CD4-positive, alpha-beta T cell treated with Interleukin-17A for 1 hour (primary cell): ENCODE data around the gene FAU.
"Not testable (repeated sequence)": the region's sequence is repeated elsewhere in the genome, so short reads cannot be mapped to it uniquely, and the experiment has no call there.

ENCODE experiments used
- DNase-seq: peaks from one replicate; pipeline ENCODE4 v3.0.0-alpha.2; 2020

The FAU gene

GRCh38 chr11:65121865-65122696 is at the start of gene FAU, which contains the start of gene MRPL49:
FAU (minus strand) TSS chr11:65122134; CDS start chr11:65121813, 321 bp downstream.
MRPL49 (plus strand) TSS chr11:65122321; CDS start chr11:65122347, 26 bp downstream.
- peak; percentile 98 for DNase-seq

GRCh38 chr11:65170058-65170534 is 48.2 kb upstream of the FAU start, which contains the start of gene SPDYC:
SPDYC (plus strand) TSS chr11:65170233; CDS start chr11:65171358, 1,125 bp downstream.
- DNase-seq: no peak

- DNase-seq: peak; percentile 4
These were observed 47.3 kb upstream of the FAU start for GRCh38 chr11:65169164-65169641.

DNA sequence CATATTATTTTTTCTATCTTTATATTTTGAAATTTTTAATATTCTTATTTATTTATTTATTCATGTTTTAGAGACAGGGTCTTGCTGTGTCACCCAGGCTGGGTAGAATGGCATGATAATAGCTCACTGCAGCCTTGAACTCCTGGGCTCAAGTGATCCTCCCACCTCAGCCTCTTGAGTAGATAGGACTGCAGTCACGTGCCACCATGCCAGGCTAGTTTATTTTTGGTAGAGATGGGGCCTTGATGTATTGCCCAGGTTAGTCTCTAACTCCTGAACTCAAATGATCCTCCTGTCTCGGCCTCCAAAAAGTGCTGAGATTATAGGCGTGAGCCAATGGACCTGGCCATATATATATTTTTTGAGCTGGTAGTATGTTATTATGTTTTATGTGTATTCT is 45.7 kb upstream of the FAU start:
- DNase-seq: no peak

GRCh38 chr11:65166893-65167292 is 45.0 kb upstream of the FAU start:
- no peak for DNase-seq

GRCh38 chr11:65165410-65166317 is 43.7 kb upstream of the FAU start:
- no peak for DNase-seq

GRCh38 chr11:65163684-65164083 is 41.8 kb upstream of the FAU start:
- DNase-seq: no peak

DNA sequence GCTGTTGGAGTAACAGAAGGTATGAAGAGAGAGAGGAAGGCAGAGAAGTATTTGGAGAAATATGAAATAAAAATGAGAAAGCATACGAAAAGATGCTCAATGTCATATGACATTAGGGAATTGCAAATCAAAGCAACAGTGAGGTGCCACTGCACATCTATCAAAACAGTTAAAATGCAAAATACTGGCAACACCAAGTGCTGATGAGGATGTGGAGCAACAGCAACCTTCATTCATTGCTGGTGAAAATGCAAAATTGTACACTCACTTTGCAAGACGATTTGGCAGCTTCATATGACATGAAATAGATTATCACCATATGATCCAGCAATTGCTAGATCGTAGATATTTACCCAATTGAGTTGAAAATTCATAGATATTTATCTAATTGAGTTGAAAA is 38.7 kb upstream of the FAU start:
- DNase-seq: no peak

DNA sequence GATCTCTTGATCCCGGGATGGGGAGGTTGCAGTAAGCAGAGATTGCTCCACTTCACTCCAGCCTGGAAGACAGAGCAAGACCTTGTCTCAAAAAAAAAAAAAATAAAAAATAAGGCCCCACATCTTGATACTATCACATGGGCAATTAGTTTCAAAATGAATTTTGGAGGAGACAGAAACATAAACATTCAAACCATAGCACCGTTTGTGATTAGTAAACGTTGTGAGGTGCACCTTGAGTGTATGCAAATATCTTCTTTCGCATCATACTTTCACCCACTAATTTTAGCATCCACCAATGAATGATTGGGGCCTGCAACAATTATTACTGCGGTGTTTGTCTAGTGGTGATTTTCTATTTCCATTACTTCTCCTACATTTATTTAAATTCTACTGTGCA is 37.1 kb upstream of the FAU start:
- no peak for DNase-seq

GRCh38 chr11:65157336-65157735 is 35.4 kb upstream of the FAU start:
- no peak for DNase-seq

DNA sequence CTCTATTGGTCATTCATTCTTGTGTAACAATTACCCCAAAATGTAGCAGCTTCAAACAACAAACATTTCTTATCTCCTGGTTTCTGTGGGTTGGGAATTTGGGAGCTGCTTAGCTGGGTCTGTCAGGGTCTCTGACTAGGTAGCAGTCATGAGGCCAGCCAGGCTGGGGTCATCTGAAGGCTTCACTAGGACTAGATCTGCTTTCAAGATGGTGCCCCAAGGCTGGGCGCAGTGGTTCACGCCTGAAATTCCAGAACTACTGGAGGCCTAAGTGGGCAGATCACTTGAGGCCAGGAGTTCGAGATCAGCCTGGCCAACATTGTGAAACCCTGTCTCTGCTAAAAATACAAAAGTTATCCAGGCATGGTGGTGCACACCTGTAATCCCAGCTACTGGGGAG is 35.0 kb upstream of the FAU start:
- no peak for DNase-seq

- DNase-seq: no peak
These were observed 34.3 kb upstream of the FAU start for GRCh38 chr11:65156256-65156655.

GRCh38 chr11:65152122-65152521 is 30.2 kb upstream of the FAU start:
- no peak for DNase-seq

GRCh38 chr11:65151331-65151899 is 29.5 kb upstream of the FAU start:
- DNase-seq: no peak

GRCh38 chr11:65150509-65151299 is 28.8 kb upstream of the FAU start:
- peak; percentile 22 for DNase-seq

DNA sequence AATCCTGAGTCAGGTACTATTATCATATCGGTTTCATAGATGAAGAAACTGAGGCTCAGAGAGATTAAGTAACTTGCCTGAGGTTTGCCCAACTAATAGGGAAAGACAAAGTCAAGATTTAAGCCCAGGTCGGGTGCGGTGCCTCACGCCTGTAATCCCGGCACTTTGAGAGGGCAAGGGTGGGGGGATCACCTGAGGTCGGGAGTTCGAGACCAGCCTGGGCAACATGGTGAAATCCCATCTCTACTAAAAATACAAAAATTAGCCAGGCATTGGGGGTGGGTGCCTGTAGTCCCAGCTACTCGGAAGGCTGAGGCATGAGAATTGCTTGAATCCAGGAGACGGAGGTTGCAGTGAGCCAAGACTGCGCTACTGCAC is 28.2 kb upstream of the FAU start:
- not testable (repeated sequence) for DNase-seq

- DNase-seq: no peak
These were observed 26.7 kb upstream of the FAU start for GRCh38 chr11:65148657-65149056.

GRCh38 chr11:65147352-65148075 is 25.6 kb upstream of the FAU start:
- DNase-seq: no peak

DNA sequence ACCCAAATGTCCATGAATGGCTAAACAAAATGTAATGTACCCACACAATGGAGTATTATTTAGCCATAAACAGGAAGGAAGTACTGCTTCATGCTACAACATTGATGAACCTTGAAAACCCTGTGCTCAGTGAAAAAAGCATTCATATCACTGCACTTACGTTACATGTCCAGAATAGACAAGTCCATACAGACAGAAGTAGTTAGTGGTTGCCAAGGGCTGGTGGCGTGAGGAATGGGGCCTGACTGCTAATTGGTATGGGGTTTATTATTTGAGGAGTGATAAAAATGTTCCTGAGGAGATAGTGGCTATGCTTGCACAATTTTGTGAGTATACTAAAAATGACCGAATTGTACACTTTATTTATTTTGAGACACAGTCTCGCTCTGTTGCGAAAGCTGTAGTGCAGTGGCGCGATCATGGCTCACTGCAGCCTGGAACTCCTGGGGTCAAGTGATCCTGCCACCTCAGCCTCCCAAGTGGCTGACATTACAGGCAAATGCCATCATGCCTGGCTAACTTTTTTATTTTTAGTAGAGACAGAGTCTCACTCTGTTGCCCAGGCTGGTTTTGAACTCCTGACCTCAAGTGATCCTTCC is 20.1 kb upstream of the FAU start:
- DNase-seq: no peak

- no peak for DNase-seq
These were observed 14.7 kb upstream of the FAU start for GRCh38 chr11:65136515-65137096.
